GM12872 (cell line): ENCODE measurements around the gene MGAT4D.
A peak's percentile ranks its signal among the peaks of the same experiment; 100 is the strongest.

Source experiments
- TF ChIP-seq, protein P1 (sequence below): IDR thresholded peaks from 3 replicates; pipeline ENCODE4 v1.5.1; 2011; ENCODE audit warnings: low read depth, mild to moderate bottlenecking, low read length, moderate library complexity; ENCODE audit not compliant: insufficient read depth

Gene MGAT4D

DNA sequence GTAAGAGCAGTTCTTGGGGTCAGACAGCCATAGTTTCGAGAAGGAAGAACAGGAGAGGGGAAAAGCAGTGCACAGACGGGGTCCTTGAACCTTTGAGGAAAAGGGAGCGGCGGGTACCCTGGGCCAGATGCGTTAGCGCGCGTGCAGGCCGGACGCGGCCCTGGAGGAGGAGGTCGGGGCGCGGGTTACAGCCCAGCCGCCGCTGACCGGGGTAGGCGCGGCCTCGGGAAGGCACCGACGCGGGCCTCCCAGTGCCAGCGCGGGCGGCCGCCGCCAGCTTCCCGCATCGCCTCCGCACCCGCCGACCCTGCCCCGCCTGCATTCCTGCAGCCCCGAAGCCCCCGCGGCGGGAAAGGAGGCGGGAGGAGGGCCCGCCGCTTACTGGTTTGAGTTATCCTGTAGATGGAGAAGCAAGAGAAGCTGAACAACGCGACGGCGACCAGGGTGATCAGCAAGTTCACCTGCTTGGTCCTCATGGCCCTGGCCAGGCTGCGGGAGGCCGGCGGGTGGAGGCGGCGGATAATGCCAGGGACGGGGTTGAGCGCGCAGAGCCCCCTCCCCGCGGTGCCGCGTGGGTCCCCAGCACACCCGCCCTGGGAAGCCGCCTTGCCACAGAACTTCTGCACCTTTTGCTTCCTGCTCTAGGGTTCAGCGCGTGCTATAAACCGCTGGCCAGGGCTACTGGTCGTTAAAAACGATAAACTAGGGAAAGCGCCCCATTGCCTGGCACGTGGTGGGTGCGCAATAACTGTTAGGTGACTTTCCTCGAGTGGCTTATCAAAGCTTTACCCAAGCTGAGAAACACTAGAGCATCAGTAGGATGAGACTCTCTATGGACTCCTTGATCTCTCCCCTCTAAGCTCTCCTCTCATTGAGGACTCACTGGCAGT, at the start of gene MGAT4D:
Gene MGAT4D (minus strand): TSS at position 547 of the 890 bp plus-strand sequence. CDS start 71 bp downstream, at position 476.
- TF ChIP-seq, protein P1, sequence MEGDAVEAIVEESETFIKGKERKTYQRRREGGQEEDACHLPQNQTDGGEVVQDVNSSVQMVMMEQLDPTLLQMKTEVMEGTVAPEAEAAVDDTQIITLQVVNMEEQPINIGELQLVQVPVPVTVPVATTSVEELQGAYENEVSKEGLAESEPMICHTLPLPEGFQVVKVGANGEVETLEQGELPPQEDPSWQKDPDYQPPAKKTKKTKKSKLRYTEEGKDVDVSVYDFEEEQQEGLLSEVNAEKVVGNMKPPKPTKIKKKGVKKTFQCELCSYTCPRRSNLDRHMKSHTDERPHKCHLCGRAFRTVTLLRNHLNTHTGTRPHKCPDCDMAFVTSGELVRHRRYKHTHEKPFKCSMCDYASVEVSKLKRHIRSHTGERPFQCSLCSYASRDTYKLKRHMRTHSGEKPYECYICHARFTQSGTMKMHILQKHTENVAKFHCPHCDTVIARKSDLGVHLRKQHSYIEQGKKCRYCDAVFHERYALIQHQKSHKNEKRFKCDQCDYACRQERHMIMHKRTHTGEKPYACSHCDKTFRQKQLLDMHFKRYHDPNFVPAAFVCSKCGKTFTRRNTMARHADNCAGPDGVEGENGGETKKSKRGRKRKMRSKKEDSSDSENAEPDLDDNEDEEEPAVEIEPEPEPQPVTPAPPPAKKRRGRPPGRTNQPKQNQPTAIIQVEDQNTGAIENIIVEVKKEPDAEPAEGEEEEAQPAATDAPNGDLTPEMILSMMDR = no peak

- TF ChIP-seq, protein P1 = no peak
Observed at GRCh38 chr4:140533951-140534480, 35.9 kb upstream of the MGAT4D start.

DNA sequence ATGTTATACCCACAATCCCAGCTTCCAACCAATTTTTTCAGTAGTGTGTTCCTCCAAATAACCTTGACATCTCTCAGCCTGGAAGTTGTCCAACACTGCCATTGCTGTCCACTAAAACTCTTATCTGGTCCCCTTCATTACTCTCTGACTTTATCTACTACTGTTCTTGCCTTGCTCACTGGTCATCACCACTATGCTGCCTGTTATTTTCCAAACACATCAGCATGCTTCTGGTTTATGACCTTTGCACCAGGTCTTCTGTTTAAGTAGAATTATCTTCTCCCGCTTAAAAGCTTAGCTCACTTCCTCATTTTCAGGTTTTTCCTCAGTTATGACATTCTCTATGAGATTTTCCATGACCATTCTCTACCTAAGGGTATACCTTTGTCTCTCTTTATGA, 31.3 kb upstream of the MGAT4D start:
- TF ChIP-seq, protein P1 = no peak

DNA sequence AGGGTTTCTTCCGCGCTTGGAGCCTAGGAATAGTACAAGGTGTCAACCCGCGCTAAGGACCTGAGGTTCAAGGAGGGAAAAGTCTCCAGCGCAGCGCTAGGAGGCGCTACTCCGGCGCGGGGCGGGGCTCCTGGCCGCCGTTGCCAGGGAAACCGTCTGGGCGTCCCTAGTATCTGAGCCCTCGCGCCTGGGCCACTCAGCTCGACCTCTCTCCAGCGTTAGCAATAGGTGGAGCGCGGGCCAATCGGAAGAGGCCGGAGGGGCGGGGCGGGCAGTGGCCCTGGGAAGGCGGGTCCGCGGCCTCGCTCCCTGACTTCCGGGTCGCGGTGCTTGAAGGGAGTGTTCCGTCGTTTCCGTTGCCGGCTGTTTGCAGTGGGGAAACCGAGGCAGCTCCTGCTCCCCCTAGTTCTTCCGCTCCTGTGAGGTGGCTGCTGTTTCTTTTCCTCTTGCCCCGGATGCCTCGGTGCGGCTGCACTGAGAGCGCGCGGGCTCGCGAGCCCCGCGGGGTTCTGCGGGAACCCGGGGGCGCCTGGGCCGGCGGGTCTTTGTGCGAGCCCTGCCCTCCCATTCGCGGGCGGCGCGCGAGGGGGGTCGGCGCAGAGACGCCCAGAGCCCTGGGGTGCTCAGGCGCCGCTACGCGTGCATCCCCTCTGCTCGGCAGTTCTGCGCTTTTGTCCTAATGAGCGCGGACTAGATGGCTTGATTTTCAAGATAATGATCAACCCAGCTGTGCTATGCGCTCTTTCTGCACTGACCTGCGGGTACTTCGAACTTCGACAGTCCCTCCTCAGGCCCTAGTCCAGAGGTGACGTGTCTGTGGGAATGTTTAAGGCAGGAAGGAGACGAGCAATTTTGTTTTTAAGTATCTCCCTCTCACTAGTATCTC, 26.0 kb upstream of the MGAT4D start, which contains the start of gene ELMOD2:
Gene ELMOD2 (plus strand): TSS at position 312 of the 886 bp plus-strand sequence. CDS start 1,261 bp downstream, outside the sequence.
- TF ChIP-seq, protein P1 = peak; percentile 94

DNA sequence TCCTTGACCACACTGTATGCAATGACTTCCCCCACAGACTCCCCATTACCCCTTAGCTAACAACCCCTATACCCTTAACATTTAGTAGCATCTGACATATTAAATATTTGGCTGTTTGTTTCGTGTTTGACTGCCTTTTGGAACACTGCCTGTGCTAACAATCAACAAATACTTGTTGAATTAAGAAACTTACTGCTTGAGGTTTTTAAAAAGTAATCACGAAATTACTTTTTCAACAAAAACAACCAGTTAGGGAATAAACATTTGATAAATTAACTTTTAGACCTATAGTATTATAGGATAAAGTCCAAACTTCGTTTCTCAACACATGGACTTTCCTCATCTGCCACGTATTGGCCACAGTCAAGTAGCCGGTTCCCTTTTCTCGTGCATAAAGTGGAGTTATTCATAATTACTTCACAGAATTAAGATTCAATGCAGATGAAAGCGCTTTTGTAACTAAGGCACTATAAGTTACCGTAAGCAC, 25.3 kb upstream of the MGAT4D start:
- TF ChIP-seq, protein P1 = no peak

DNA sequence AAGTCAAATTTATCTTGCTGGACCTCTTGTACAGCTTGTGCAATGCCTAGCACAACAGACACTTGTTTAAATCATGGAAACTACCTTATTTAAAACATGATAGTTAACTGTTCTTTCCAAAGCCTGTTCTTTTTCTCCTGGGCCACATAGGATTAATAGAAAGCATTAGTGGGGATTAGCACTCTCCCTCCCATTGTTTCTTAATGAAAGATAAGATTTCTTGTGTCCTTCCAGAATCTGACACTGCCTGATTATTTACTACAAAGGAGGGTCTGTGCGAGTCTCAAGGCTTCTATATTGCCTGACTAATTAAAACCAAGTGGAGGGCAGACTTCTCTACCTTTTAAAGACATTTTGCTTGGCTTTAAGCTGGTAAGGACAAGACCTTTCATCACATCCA, 17.3 kb upstream of the MGAT4D start:
- TF ChIP-seq, protein P1 = no peak
